Skin epidermis (tissue), 12 donors: ENCODE results near the gene KCNIP1.
A peak's percentile ranks its signal among the peaks of the same experiment; 100 is the strongest.

Experiments
- H3K27ac ChIP-seq, 21 experiments: fragments of 200-600 bp; sonication (generic) in 11 of 21; one replicate each; pipeline ENCODE4 v1.5.0; 2020; ENCODE audit warnings: mild to moderate bottlenecking in 3 of 21, inconsistent platforms in 2 of 21, moderate library complexity in 2 of 21
- H3K4me3 ChIP-seq, 7 experiments: fragments of 200-600 bp; sonication (generic) in 2 of 7; one replicate each; pipeline ENCODE4 v1.5.0; 2020; ENCODE audit warnings: inconsistent platforms in 2 of 7, mild to moderate bottlenecking in 2 of 7, moderate library complexity in 1 of 7

KCNIP1 gene

GRCh38 chr5:170554521-170555267 lies 50.9 kb downstream of the KCNIP1 start:
- Histone ChIP-seq H3K4me3 (no peak overlapping the region), H3K27ac (no peak overlapping the region)

- Histone ChIP-seq H3K4me3 (no peak overlapping the region), H3K27ac (no peak overlapping the region)
Measured at GRCh38 chr5:170557314-170557713, 53.5 kb downstream of the KCNIP1 start.

GRCh38 chr5:170559296-170559695 lies 55.5 kb downstream of the KCNIP1 start:
- Histone ChIP-seq H3K4me3 (no peak overlapping the region), H3K27ac (no peak overlapping the region)

GRCh38 chr5:170560938-170561337 lies 57.1 kb downstream of the KCNIP1 start:
- no peak overlapping the region for H3K4me3 ChIP-seq
- no peak overlapping the region for H3K27ac ChIP-seq

DNA sequence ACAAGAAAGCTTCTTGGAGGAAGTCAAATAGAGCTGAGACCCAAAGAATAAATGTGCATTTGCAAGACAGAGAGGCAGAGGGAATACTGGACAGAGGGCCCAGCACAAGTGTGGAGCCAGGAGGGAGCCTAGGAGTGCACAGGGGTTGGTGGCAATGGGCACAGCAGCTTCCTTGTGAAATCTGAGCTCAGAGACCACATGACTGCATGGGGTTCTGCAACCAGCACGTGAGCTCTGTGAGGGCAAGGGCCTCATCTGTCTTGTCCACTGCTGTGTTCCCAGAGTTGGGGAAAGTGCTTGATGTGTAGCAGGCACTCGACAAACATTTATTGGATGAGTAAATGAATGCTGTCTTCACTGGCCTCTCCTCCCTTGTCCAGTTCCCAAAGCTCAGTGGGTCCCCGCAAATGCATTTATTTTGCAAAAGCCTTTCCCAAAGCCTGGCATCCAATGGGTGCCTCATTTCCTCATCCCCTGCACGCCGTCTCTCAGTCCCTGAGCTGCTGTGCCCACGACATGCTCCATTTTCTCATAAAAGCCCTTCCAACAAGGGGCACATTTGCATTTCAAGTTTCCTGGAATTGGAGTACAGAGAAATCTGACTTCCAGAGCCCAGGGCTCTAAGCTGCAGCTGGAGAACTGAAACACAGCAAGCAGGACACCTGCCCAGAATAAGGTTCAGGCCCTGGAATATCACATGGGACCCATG lies 58.5 kb downstream of the KCNIP1 start:
- no peak overlapping the region for H3K27ac ChIP-seq
- H3K4me3 ChIP-seq = no peak overlapping the region

DNA sequence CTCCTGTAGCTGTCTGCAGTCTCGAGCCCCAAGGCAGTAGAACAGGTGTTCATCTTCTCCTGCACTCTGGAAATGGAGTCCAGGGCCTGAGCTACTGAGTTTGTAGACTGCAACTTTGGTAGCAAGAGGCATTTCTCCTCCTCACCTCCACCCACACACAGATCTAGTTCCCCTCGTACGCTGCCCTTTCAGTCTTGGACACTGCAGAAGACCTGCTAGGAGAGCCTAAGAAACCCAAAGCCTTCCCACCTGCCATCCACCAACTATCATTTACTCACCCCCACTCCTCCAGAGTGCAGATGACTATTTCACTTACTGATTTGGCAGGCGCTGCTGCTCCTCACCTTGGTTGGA lies 59.0 kb downstream of the KCNIP1 start:
- Histone ChIP-seq H3K4me3 (no peak overlapping the region), H3K27ac (no peak overlapping the region)

- Histone ChIP-seq H3K4me3 (no peak overlapping the region), H3K27ac (no peak overlapping the region)
Measured at GRCh38 chr5:170563824-170564567, 60.2 kb downstream of the KCNIP1 start.

DNA sequence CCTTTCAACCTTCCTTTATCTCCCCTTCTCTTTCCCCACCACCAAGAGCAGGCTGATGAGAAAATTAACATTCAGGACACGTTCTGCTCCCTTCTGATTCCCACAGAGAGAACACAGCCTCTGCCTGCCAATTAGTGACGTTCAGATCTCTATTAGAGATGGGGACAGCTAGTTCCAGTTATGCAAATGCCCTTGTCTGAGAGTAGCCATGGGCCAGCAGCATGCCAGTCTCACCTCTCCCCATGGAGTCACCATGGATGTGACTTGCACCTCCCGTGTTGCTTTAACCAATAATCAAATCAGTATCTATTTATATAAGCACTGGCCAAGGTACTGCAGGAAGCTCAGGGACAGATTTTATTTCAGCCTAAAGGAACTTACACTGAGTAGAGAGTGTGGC lies 61.3 kb downstream of the KCNIP1 start:
- no peak overlapping the region for H3K27ac ChIP-seq
- H3K4me3 ChIP-seq = no peak overlapping the region

- Histone ChIP-seq H3K4me3 (no peak overlapping the region), H3K27ac (no peak overlapping the region)
Measured at GRCh38 chr5:170569101-170569500, 65.3 kb downstream of the KCNIP1 start.

- H3K27ac ChIP-seq = no peak overlapping the region
Measured at GRCh38 chr5:170570476-170570875, 66.7 kb downstream of the KCNIP1 start.

GRCh38 chr5:170571281-170571731 lies 67.5 kb downstream of the KCNIP1 start:
- Histone ChIP-seq H3K27ac (no peak overlapping the region), H3K4me3 (no peak overlapping the region)

More at GRCh38 chr5:170570476-170570875, 66.7 kb downstream of the KCNIP1 start:
- H3K4me3 ChIP-seq = no peak overlapping the region

DNA sequence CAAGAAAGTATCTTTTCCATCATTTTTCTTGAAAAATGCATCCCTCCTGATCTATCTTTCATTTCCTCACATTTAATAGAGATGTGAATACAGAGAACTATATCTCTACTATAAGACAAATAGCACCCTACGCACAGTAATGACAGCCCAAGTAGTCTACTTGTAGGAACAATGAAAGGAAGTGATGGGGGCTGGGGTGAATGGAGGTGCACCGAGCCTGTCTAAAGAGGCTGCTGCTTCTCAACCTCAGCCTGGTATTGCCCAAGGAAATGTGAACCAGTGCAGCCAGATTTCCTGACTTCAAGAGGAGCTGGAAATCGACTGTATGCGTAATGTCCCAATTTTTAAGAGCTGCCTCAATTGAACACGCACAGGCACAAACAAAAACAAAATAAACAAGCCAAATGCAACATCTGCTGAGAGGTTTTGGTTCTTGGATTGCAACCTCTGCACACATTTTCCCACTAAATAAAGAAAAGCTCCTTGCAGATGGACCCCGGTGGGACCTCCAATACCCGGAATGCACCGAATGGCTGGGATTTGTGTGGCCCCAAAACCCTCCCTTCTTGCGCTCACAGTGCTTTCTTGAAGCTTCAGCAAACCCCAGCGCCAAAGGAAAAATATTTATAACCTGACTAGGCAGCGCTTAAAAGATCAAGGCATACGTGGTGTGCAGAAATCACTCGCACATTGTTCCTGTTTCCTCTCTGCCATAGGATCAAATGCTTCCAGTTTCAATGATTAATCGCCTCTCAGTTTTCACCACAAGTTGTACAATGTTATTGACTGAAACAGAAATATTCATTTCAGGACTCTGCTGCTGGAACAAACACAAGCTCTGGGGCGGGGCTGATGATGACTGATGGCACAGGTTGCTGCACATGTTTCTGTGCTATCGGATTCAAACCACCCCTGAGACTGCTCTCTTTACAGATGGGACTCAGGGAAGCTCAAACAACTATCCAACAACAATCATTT lies 68.3 kb downstream of the KCNIP1 start:
- Histone ChIP-seq H3K27ac (no peak overlapping the region), H3K4me3 (no peak overlapping the region)

DNA sequence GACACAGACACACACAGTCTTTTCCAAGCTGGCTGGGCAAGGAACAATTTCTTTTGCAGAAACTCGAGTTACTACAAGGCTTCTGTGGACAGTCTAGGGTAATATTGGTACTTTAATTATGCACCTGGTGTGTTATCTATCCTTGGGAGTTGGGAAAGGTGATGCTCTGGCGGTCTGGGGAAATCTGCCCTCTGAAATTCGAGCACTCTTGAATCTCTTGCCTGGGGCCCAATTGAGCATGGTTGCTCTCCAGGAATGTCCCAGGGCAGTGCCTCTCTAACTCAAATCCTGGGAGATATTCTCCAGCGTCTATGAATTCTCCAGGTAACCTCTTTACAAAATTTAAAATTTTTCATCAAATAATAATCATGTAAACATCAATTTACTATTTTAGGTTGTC lies 69.3 kb downstream of the KCNIP1 start:
- Histone ChIP-seq H3K27ac (no peak overlapping the region), H3K4me3 (no peak overlapping the region)

DNA sequence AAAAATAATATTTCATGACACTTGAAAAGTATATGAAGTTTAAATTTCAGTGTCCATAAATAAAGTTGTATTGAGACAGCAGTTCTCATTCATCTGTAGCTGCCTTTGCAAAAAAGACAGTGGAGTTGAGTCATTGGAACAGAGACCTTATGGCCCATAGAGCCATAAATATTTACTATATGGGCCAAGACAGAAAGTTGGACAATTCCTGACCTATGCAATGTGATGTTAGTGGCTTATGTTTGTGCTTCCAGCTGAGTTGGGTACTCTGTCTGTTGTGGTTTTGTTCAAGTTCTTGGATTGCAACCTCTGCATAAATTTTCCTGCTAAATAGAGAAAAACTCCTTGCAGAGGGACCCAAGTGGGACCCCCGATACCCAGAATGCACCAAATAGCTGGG lies 69.8 kb downstream of the KCNIP1 start:
- Histone ChIP-seq H3K4me3 (no peak overlapping the region), H3K27ac (no peak overlapping the region)

- peak overlapping the region in 1 of 21 experiments; percentile 9 for H3K27ac ChIP-seq
Measured at GRCh38 chr5:170576602-170577535, 73.0 kb downstream of the KCNIP1 start.

GRCh38 chr5:170579601-170580000 lies 75.8 kb downstream of the KCNIP1 start:
- H3K4me3 ChIP-seq = no peak overlapping the region
- H3K27ac ChIP-seq = no peak overlapping the region

More at GRCh38 chr5:170576602-170577535, 73.0 kb downstream of the KCNIP1 start:
- H3K4me3 ChIP-seq = no peak overlapping the region

- Histone ChIP-seq H3K27ac (no peak overlapping the region), H3K4me3 (no peak overlapping the region)
Measured at GRCh38 chr5:170581211-170581610, 77.4 kb downstream of the KCNIP1 start.

GRCh38 chr5:170582644-170583330 lies 79.0 kb downstream of the KCNIP1 start:
- Histone ChIP-seq H3K4me3 (no peak overlapping the region), H3K27ac (no peak overlapping the region)
